ENCODE data around the gene AGBL1.

- TF ChIP-seq CTCF (IDR thresholded peaks at IDR 0.05; ENCODE audit: insufficient read depth, low read length, poor library complexity, severe bottlenecking) (no peak), EZH2phosphoT487 (conservative IDR thresholded peaks at IDR 0.05; ENCODE audit: low read length) (no peak)
Measured at GRCh38 chr15:86829245-86829644, 749.6 kb downstream of the AGBL1 start.

Data from SU-DHL-6 (cell line).